ENCODE data around the gene TLL1.

DNA sequence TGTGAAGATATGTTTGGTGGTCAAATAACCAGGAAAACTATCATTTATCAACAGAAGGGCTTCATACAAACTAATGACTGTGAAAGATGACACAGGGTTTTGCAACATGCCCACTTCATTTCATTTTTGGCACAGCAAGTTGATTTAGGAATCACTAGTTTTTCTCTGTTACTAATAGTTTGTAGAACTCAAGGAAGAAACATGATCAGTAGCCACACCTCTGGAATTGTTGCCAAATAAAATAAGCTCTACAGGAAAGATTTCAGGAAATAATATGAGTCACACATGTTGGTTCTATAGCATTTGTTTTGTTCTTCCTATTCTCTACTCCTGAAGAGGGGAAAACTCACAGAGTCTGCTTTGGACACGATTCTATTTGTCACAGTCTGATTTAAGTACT is 255.4 kb downstream of the TLL1 start:
- no peak for TF ChIP-seq YY1 (IDR thresholded peaks at IDR 0.05)
- TF ChIP-seq, protein P1, sequence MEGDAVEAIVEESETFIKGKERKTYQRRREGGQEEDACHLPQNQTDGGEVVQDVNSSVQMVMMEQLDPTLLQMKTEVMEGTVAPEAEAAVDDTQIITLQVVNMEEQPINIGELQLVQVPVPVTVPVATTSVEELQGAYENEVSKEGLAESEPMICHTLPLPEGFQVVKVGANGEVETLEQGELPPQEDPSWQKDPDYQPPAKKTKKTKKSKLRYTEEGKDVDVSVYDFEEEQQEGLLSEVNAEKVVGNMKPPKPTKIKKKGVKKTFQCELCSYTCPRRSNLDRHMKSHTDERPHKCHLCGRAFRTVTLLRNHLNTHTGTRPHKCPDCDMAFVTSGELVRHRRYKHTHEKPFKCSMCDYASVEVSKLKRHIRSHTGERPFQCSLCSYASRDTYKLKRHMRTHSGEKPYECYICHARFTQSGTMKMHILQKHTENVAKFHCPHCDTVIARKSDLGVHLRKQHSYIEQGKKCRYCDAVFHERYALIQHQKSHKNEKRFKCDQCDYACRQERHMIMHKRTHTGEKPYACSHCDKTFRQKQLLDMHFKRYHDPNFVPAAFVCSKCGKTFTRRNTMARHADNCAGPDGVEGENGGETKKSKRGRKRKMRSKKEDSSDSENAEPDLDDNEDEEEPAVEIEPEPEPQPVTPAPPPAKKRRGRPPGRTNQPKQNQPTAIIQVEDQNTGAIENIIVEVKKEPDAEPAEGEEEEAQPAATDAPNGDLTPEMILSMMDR (IDR thresholded peaks at IDR 0.05; ENCODE audit: low read depth, low read length, missing input control) = no peak
- no peak for TF ChIP-seq TAF1 (conservative IDR thresholded peaks at IDR 0.05)
- TF ChIP-seq RAD21 (IDR thresholded peaks at IDR 0.05) = no peak
- TF ChIP-seq GABPA (IDR thresholded peaks at IDR 0.05 in 1 of 2, conservative IDR thresholded peaks at IDR 0.05 in 1 of 2) = no peak
- TF ChIP-seq, protein P2, sequence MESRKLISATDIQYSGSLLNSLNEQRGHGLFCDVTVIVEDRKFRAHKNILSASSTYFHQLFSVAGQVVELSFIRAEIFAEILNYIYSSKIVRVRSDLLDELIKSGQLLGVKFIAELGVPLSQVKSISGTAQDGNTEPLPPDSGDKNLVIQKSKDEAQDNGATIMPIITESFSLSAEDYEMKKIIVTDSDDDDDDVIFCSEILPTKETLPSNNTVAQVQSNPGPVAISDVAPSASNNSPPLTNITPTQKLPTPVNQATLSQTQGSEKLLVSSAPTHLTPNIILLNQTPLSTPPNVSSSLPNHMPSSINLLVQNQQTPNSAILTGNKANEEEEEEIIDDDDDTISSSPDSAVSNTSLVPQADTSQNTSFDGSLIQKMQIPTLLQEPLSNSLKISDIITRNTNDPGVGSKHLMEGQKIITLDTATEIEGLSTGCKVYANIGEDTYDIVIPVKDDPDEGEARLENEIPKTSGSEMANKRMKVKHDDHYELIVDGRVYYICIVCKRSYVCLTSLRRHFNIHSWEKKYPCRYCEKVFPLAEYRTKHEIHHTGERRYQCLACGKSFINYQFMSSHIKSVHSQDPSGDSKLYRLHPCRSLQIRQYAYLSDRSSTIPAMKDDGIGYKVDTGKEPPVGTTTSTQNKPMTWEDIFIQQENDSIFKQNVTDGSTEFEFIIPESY (IDR thresholded peaks at IDR 0.05) = no peak
- TF ChIP-seq HNF4G (IDR thresholded peaks at IDR 0.05) = no peak
- TF ChIP-seq, protein P3, sequence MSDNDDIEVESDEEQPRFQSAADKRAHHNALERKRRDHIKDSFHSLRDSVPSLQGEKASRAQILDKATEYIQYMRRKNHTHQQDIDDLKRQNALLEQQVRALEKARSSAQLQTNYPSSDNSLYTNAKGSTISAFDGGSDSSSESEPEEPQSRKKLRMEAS (IDR thresholded peaks at IDR 0.05) = no peak
- TF ChIP-seq FOXA1 (IDR thresholded peaks at IDR 0.05) = no peak
